Esophagus muscularis mucosa (tissue), 3 donors: ENCODE measurements around the gene HOPX.

Experiments used
- CTCF ChIP-seq, 3 experiments: fragments of 200-600 bp in 2 of 3; fragments of 450-650 bp in 1 of 3; sonication (generic) in 2 of 3; IDR thresholded peaks; one replicate each; pipeline ENCODE4 v1.5.1; 2017 to 2019; ENCODE audit warnings: antibody characterized with exemption in 3 of 3, mild to moderate bottlenecking in 2 of 3, moderate library complexity in 1 of 3
- EP300 ChIP-seq: sonication (generic); formaldehyde crosslinking; IDR thresholded peaks from one replicate; pipeline ENCODE4 v1.6.1; 2017; ENCODE audit warnings: antibody characterized with exemption

GRCh38 chr4:56630876-56631666, 50.0 kb downstream of the HOPX start:
- no peak for TF ChIP-seq CTCF (IDR thresholded peaks at IDR 0.05)
- no peak for TF ChIP-seq EP300
